Central memory CD8-positive, alpha-beta T cell (primary cell): Measurements from ENCODE around the gene ANKFN1.

Experiments used
- ATAC-seq: fragments of 150-1000 bp; cut with Tn5 transposase; replicated peaks from 2 replicates; pipeline ENCODE4 v1.10.0; 2022; ENCODE audit warnings: mild to moderate bottlenecking, moderate FRiP score, moderate number of reproducible peaks; ENCODE audit not compliant: poor library complexity, severe bottlenecking; ENCODE audit errors: extremely low read depth
- DNase-seq, 2 donors: peaks; one replicate each; pipeline ENCODE4 v3.0.0; 2021; ENCODE audit warnings: low spot score in 2 of 2
- H3K27ac Mint-ChIP-seq: one replicate; pipeline ENCODE4 v1.8.0; 2022; ENCODE audit warnings: low read depth, mild to moderate bottlenecking, moderate library complexity, mixed read lengths
- H3K27me3 Mint-ChIP-seq: one replicate; pipeline ENCODE4 v1.8.0; 2022; ENCODE audit warnings: mixed read lengths
- H3K36me3 Mint-ChIP-seq: one replicate; pipeline ENCODE4 v1.8.0; 2022; ENCODE audit warnings: mild to moderate bottlenecking, moderate library complexity, mixed read lengths; ENCODE audit not compliant: insufficient read depth
- H3K4me1 Mint-ChIP-seq: one replicate; pipeline ENCODE4 v1.8.0; 2022; ENCODE audit warnings: mixed read lengths
- H3K4me3 Mint-ChIP-seq: one replicate; pipeline ENCODE4 v1.8.0; 2022; ENCODE audit warnings: mild to moderate bottlenecking, moderate library complexity, mixed read lengths
- H3K9me3 Mint-ChIP-seq: one replicate; pipeline ENCODE4 v1.8.0; 2022; ENCODE audit warnings: mixed read lengths

ANKFN1 gene

GRCh38 chr17:56451629-56452028 is 298.4 kb downstream of the ANKFN1 start:
- H3K9me3 Mint-ChIP-seq: no peaks in the 10 kb centered on the region

GRCh38 chr17:56452461-56452860 is 299.2 kb downstream of the ANKFN1 start:
- Mint-ChIP-seq H3K36me3 (peaks cover 2% of the 10 kb centered on the region), H3K4me3 (no peak overlapping the region), H3K4me1 (no peaks in the 10 kb centered on the region), H3K9me3 (no peaks in the 10 kb centered on the region), H3K27ac (no peak overlapping the region), H3K27me3 (peaks cover 49% of the 10 kb centered on the region)
- ATAC-seq (no peak), DNase-seq (no peak)

More at GRCh38 chr17:56451629-56452028, 298.4 kb downstream of the ANKFN1 start:
- ATAC-seq (no peak), DNase-seq (no peak)
- no peak overlapping the region for H3K27ac Mint-ChIP-seq
- H3K4me1 Mint-ChIP-seq: no peaks in the 10 kb centered on the region
- peaks cover 2% of the 10 kb centered on the region for H3K36me3 Mint-ChIP-seq
- no peak overlapping the region for H3K4me3 Mint-ChIP-seq
- peaks cover 53% of the 10 kb centered on the region for H3K27me3 Mint-ChIP-seq

- Mint-ChIP-seq H3K27ac (no peak overlapping the region), H3K9me3 (no peaks in the 10 kb centered on the region), H3K4me1 (no peaks in the 10 kb centered on the region), H3K27me3 (peaks cover 43% of the 10 kb centered on the region), H3K36me3 (peaks cover 2% of the 10 kb centered on the region), H3K4me3 (no peak overlapping the region)
- no peak for ATAC-seq
- DNase-seq: no peak
Observed at GRCh38 chr17:56457501-56457900, 304.2 kb downstream of the ANKFN1 start.

- no peaks in the 10 kb centered on the region for H3K9me3 Mint-ChIP-seq
- H3K27me3 Mint-ChIP-seq: peaks cover 14% of the 10 kb centered on the region
- DNase-seq (no peak), ATAC-seq (no peak)
- H3K4me1 Mint-ChIP-seq: no peaks in the 10 kb centered on the region
- H3K4me3 Mint-ChIP-seq: no peak overlapping the region
- no peak overlapping the region for H3K27ac Mint-ChIP-seq
- H3K36me3 Mint-ChIP-seq: no peaks in the 10 kb centered on the region
Observed at GRCh38 chr17:56465886-56466285, 312.6 kb downstream of the ANKFN1 start.

- no peak for DNase-seq
- H3K4me1 Mint-ChIP-seq: no peaks in the 10 kb centered on the region
- no peak overlapping the region for H3K27ac Mint-ChIP-seq
- peaks cover 9% of the 10 kb centered on the region for H3K9me3 Mint-ChIP-seq
- H3K4me3 Mint-ChIP-seq: no peak overlapping the region
- no peaks in the 10 kb centered on the region for H3K36me3 Mint-ChIP-seq
- peaks cover 18% of the 10 kb centered on the region for H3K27me3 Mint-ChIP-seq
- no peak for ATAC-seq
Observed at GRCh38 chr17:56468840-56469239, 315.6 kb downstream of the ANKFN1 start.

- H3K9me3 Mint-ChIP-seq: peaks cover 9% of the 10 kb centered on the region
- no peaks in the 10 kb centered on the region for H3K4me1 Mint-ChIP-seq
- ATAC-seq (no peak), DNase-seq (no peak)
- no peak overlapping the region for H3K4me3 Mint-ChIP-seq
- no peak overlapping the region for H3K27ac Mint-ChIP-seq
- H3K36me3 Mint-ChIP-seq: no peaks in the 10 kb centered on the region
- H3K27me3 Mint-ChIP-seq: peaks cover 9% of the 10 kb centered on the region
Observed at GRCh38 chr17:56471696-56472095, 318.4 kb downstream of the ANKFN1 start.

- peaks cover 29% of the 10 kb centered on the region for H3K27me3 Mint-ChIP-seq
- H3K9me3 Mint-ChIP-seq: peaks cover 9% of the 10 kb centered on the region
- H3K27ac Mint-ChIP-seq: no peak overlapping the region
- DNase-seq (no peak), ATAC-seq (no peak)
- no peak overlapping the region for H3K4me3 Mint-ChIP-seq
- no peaks in the 10 kb centered on the region for H3K4me1 Mint-ChIP-seq
- no peaks in the 10 kb centered on the region for H3K36me3 Mint-ChIP-seq
Observed at GRCh38 chr17:56475116-56475515, 321.8 kb downstream of the ANKFN1 start.

- Mint-ChIP-seq H3K4me3 (no peak overlapping the region), H3K4me1 (no peaks in the 10 kb centered on the region), H3K27me3 (peaks cover 45% of the 10 kb centered on the region), H3K9me3 (no peaks in the 10 kb centered on the region), H3K36me3 (no peaks in the 10 kb centered on the region), H3K27ac (no peak overlapping the region)
- DNase-seq (no peak), ATAC-seq (no peak)
Observed at GRCh38 chr17:56478836-56479447, 325.7 kb downstream of the ANKFN1 start.

GRCh38 chr17:56480501-56480900 is 327.2 kb downstream of the ANKFN1 start:
- no peak overlapping the region for H3K27ac Mint-ChIP-seq
- H3K27me3 Mint-ChIP-seq: peaks cover 45% of the 10 kb centered on the region
- DNase-seq (no peak), ATAC-seq (no peak)
- no peak overlapping the region for H3K4me3 Mint-ChIP-seq
- H3K9me3 Mint-ChIP-seq: no peaks in the 10 kb centered on the region
- no peaks in the 10 kb centered on the region for H3K36me3 Mint-ChIP-seq
- no peaks in the 10 kb centered on the region for H3K4me1 Mint-ChIP-seq

GRCh38 chr17:56481659-56482058 is 328.4 kb downstream of the ANKFN1 start:
- no peaks in the 10 kb centered on the region for H3K4me1 Mint-ChIP-seq
- H3K27me3 Mint-ChIP-seq: peaks cover 45% of the 10 kb centered on the region
- H3K27ac Mint-ChIP-seq: no peak overlapping the region
- no peaks in the 10 kb centered on the region for H3K36me3 Mint-ChIP-seq
- DNase-seq (no peak), ATAC-seq (no peak)
- H3K9me3 Mint-ChIP-seq: no peaks in the 10 kb centered on the region
- H3K4me3 Mint-ChIP-seq: no peak overlapping the region

GRCh38 chr17:56482229-56482628 is 329.0 kb downstream of the ANKFN1 start:
- Mint-ChIP-seq H3K4me3 (no peak overlapping the region), H3K27ac (no peak overlapping the region), H3K36me3 (no peaks in the 10 kb centered on the region), H3K9me3 (no peaks in the 10 kb centered on the region), H3K27me3 (peaks cover 45% of the 10 kb centered on the region), H3K4me1 (no peaks in the 10 kb centered on the region)
- DNase-seq: no peak
- no peak for ATAC-seq

- Mint-ChIP-seq H3K27ac (no peak overlapping the region), H3K4me1 (no peaks in the 10 kb centered on the region), H3K27me3 (peaks cover 38% of the 10 kb centered on the region), H3K36me3 (no peaks in the 10 kb centered on the region), H3K4me3 (no peak overlapping the region), H3K9me3 (no peaks in the 10 kb centered on the region)
- no peak for DNase-seq
- no peak for ATAC-seq
Observed at GRCh38 chr17:56486732-56487131, 333.5 kb downstream of the ANKFN1 start.

GRCh38 chr17:56488800-56489199 is 335.5 kb downstream of the ANKFN1 start:
- H3K36me3 Mint-ChIP-seq: no peaks in the 10 kb centered on the region
- no peak overlapping the region for H3K4me3 Mint-ChIP-seq
- DNase-seq (no peak), ATAC-seq (no peak)
- H3K27me3 Mint-ChIP-seq: peaks cover 28% of the 10 kb centered on the region
- H3K9me3 Mint-ChIP-seq: no peaks in the 10 kb centered on the region
- H3K4me1 Mint-ChIP-seq: no peaks in the 10 kb centered on the region
- H3K27ac Mint-ChIP-seq: no peak overlapping the region
